ENCODE data around the gene ATG4B.

The ATG4B gene

DNA sequence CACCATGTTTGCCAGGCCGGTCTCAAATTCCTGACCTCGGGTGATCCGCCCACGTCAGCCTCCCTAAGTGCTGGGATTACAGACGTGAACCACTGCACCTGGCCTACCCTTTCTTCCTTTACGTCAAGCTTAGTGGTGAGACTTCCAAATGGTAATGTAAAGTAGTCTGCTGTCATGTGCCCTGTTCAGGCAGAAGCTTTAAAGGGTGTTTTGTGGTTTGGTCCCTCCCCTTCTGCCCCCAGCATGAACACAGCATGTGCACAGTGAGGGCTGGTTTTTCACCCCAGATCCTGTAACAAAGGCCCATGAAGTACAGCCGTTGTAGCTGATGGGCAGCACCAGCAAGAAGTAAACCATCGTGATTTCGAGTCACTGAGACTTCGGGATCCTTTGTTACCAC, 51.8 kb downstream of the ATG4B start:
- no peak overlapping the region for H3K27ac ChIP-seq
- H3K9ac ChIP-seq: no peak overlapping the region
- H3K79me2 ChIP-seq: no peaks in the 10 kb centered on the region
- no peak overlapping the region for H2AFZ ChIP-seq
- H3K9me3 ChIP-seq (ENCODE audit: control insufficient read depth, low read length): no peaks in the 10 kb centered on the region
- no peak overlapping the region for H3K4me3 ChIP-seq (ENCODE audit: low read depth, low read length)
- H3K4me1 ChIP-seq: peaks cover 13% of the 10 kb centered on the region
- TF ChIP-seq, protein P1, sequence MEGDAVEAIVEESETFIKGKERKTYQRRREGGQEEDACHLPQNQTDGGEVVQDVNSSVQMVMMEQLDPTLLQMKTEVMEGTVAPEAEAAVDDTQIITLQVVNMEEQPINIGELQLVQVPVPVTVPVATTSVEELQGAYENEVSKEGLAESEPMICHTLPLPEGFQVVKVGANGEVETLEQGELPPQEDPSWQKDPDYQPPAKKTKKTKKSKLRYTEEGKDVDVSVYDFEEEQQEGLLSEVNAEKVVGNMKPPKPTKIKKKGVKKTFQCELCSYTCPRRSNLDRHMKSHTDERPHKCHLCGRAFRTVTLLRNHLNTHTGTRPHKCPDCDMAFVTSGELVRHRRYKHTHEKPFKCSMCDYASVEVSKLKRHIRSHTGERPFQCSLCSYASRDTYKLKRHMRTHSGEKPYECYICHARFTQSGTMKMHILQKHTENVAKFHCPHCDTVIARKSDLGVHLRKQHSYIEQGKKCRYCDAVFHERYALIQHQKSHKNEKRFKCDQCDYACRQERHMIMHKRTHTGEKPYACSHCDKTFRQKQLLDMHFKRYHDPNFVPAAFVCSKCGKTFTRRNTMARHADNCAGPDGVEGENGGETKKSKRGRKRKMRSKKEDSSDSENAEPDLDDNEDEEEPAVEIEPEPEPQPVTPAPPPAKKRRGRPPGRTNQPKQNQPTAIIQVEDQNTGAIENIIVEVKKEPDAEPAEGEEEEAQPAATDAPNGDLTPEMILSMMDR (IDR thresholded peaks at IDR 0.05): no peak
- no peaks in the 10 kb centered on the region for H3K27me3 ChIP-seq (ENCODE audit: control insufficient read depth, insufficient read depth, low read length)
- no peaks in the 10 kb centered on the region for H3K36me3 ChIP-seq (ENCODE audit: control insufficient read depth, insufficient read depth, low read length)
- no peak overlapping the region for H3K4me2 ChIP-seq (ENCODE audit: low read length)

- Histone ChIP-seq H3K9ac (no peak overlapping the region), H3K4me3 (ENCODE audit: low read depth, low read length) (no peak overlapping the region), H3K36me3 (ENCODE audit: control insufficient read depth, insufficient read depth, low read length) (no peaks in the 10 kb centered on the region), H3K27me3 (ENCODE audit: control insufficient read depth, insufficient read depth, low read length) (no peaks in the 10 kb centered on the region), H3K4me2 (ENCODE audit: low read length) (no peak overlapping the region), H3K27ac (no peak overlapping the region), H3K4me1 (peaks cover 13% of the 10 kb centered on the region), H3K79me2 (no peaks in the 10 kb centered on the region), H3K9me3 (ENCODE audit: control insufficient read depth, low read length) (no peaks in the 10 kb centered on the region), H2AFZ (no peak overlapping the region)
- TF ChIP-seq, protein P1 (IDR thresholded peaks at IDR 0.05): no peak
These were observed 52.8 kb downstream of the ATG4B start for GRCh38 chr2:241690202-241690717.

DNA sequence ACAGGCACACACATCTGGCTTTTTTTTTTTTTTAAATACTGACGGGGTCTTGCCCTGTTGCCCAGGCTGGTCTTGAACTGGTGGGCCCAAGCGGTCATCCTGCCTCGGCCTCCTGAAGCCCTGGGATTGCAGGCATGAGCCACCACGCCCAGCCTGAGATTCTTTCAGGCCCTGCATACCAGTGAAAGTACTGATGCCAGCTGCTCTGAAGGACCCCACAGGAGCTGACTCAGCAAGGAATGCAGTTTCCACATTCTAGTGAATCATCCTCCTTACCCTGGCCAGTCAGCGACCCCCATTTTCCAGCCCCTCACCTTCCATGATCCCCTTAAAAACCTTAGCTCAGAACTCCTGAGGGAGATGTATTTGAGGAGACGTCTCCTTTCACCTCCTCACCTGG, 55.0 kb downstream of the ATG4B start:
- H3K79me2 ChIP-seq: no peaks in the 10 kb centered on the region
- H3K9ac ChIP-seq: no peak overlapping the region
- no peak overlapping the region for H3K27ac ChIP-seq
- no peaks in the 10 kb centered on the region for H3K27me3 ChIP-seq (ENCODE audit: control insufficient read depth, insufficient read depth, low read length)
- no peak overlapping the region for H3K4me3 ChIP-seq (ENCODE audit: low read depth, low read length)
- no peaks in the 10 kb centered on the region for H3K36me3 ChIP-seq (ENCODE audit: control insufficient read depth, insufficient read depth, low read length)
- TF ChIP-seq, protein P1 (IDR thresholded peaks at IDR 0.05): no peak
- peaks cover 8% of the 10 kb centered on the region for H3K4me1 ChIP-seq
- no peak overlapping the region for H3K4me2 ChIP-seq (ENCODE audit: low read length)
- H2AFZ ChIP-seq: no peak overlapping the region
- no peaks in the 10 kb centered on the region for H3K9me3 ChIP-seq (ENCODE audit: control insufficient read depth, low read length)

- TF ChIP-seq, protein P1 (IDR thresholded peaks at IDR 0.05): no peak
- Histone ChIP-seq H3K9ac (no peak overlapping the region), H3K4me2 (ENCODE audit: low read length) (no peak overlapping the region), H3K9me3 (ENCODE audit: control insufficient read depth, low read length) (no peaks in the 10 kb centered on the region), H3K36me3 (ENCODE audit: control insufficient read depth, insufficient read depth, low read length) (no peaks in the 10 kb centered on the region), H3K4me3 (ENCODE audit: low read depth, low read length) (no peak overlapping the region), H2AFZ (no peak overlapping the region), H3K27me3 (ENCODE audit: control insufficient read depth, insufficient read depth, low read length) (no peaks in the 10 kb centered on the region), H3K4me1 (no peaks in the 10 kb centered on the region), H3K27ac (no peak overlapping the region), H3K79me2 (no peaks in the 10 kb centered on the region)
These were observed 58.2 kb downstream of the ATG4B start for GRCh38 chr2:241695651-241696050.

DNA sequence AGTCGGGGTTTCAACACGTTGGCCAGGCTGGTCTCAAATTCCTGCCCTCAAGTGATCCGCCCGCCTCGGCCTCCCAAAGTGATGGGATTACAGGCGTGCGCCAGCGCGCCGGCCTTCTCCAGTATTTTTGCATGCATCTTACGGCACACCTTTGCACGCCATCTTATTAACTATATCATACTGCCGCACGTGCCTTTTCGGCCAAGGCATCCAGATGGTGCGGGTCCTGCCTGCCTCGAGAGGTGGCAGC, 63.6 kb downstream of the ATG4B start:
- H3K79me2 ChIP-seq: peaks cover 4% of the 10 kb centered on the region
- H3K27ac ChIP-seq: peak overlapping the region; percentile 83
- peaks cover 4% of the 10 kb centered on the region for H3K4me1 ChIP-seq
- H3K36me3 ChIP-seq (ENCODE audit: control insufficient read depth, insufficient read depth, low read length): no peaks in the 10 kb centered on the region
- H3K9me3 ChIP-seq (ENCODE audit: control insufficient read depth, low read length): no peaks in the 10 kb centered on the region
- H3K9ac ChIP-seq: peak overlapping the region; percentile 13
- peak overlapping the region; percentile 93 for H2AFZ ChIP-seq
- H3K27me3 ChIP-seq (ENCODE audit: control insufficient read depth, insufficient read depth, low read length): no peaks in the 10 kb centered on the region
- TF ChIP-seq, protein P1 (IDR thresholded peaks at IDR 0.05): no peak
- H3K4me3 ChIP-seq (ENCODE audit: low read depth, low read length): peak overlapping the region; percentile 69
- peak overlapping the region; percentile 86 for H3K4me2 ChIP-seq (ENCODE audit: low read length)

Data from parathyroid adenoma (tissue), 2 donors.